T-helper 2 cell treated with Interferon-gamma antibody and Interleukin-4, amounts not matched to agents 5 μg/mL and 100 μg/mL, for 36 hours (primary cell): ENCODE measurements around the gene GPC5.
"Not testable (repeated sequence)": the region's sequence is repeated elsewhere in the genome, so short reads cannot be mapped to it uniquely, and the experiment has no call there.

ENCODE experiments used
- DNase-seq: peaks from one replicate; pipeline ENCODE4 v3.0.0; 2021; ENCODE audit warnings: low spot score
- H3K27ac Mint-ChIP-seq: one replicate; pipeline ENCODE4 v1.8.0; 2021; ENCODE audit warnings: mild to moderate bottlenecking, mixed read lengths
- H3K27me3 Mint-ChIP-seq: one replicate; pipeline ENCODE4 v1.8.0; 2021; ENCODE audit warnings: low read depth, mixed read lengths
- H3K36me3 Mint-ChIP-seq: one replicate; pipeline ENCODE4 v1.8.0; 2021; ENCODE audit warnings: low read depth, mixed read lengths
- H3K4me1 Mint-ChIP-seq: one replicate; pipeline ENCODE4 v1.8.0; 2021; ENCODE audit warnings: low read depth, mixed read lengths
- H3K4me3 Mint-ChIP-seq: one replicate; pipeline ENCODE4 v1.8.0; 2022; ENCODE audit warnings: mild to moderate bottlenecking, moderate library complexity, mixed read lengths
- H3K9me3 Mint-ChIP-seq: one replicate; pipeline ENCODE4 v1.8.0; 2021; ENCODE audit warnings: mixed read lengths

Gene GPC5

DNA sequence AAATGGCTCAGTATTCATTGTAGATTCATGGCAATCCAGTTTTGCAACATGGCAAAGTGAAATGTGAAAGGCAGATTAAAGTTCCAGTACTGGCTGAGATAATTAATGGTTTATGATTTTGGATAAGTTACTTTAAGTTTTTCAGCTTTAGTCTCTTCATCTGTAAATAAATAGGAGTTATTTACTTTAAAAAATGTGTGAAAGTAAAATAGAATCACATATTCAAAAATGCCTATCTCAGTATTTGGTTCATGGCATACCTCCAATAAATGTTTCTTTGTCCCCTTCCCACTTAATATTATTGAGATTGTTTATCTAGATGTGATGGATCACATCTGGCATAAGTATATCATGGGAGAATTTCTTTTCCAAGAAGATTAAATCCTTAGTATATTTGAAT is 426.0 kb downstream of the GPC5 start:
- H3K27ac Mint-ChIP-seq: no peak overlapping the region
- H3K9me3 Mint-ChIP-seq: peaks cover under 1% of the 10 kb centered on the region
- no peak for DNase-seq
- no peaks in the 10 kb centered on the region for H3K36me3 Mint-ChIP-seq
- no peaks in the 10 kb centered on the region for H3K27me3 Mint-ChIP-seq
- no peaks in the 10 kb centered on the region for H3K4me1 Mint-ChIP-seq
- no peak overlapping the region for H3K4me3 Mint-ChIP-seq

DNA sequence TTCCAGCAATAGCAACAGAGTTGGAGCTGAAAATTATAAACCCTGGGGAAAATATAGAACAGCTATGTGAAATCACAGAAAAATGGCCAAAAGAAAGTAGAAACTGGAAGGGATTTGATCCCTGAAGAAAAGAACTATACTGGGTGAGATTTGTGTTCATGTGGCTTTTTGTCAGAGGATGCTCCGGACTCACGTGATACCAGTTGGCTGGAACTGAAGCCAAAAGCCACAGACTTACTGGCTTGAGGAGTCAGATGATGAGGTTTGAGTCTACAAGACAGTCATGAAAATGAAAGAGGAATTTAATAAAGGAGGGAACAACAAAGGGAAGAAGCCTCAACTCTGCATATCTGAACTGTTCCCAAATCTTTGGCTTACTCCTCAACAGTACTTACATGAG is 427.1 kb downstream of the GPC5 start:
- no peak for DNase-seq
- H3K27ac Mint-ChIP-seq: no peak overlapping the region
- H3K27me3 Mint-ChIP-seq: no peaks in the 10 kb centered on the region
- H3K9me3 Mint-ChIP-seq: peaks cover 8% of the 10 kb centered on the region
- no peaks in the 10 kb centered on the region for H3K4me1 Mint-ChIP-seq
- H3K36me3 Mint-ChIP-seq: no peaks in the 10 kb centered on the region
- no peak overlapping the region for H3K4me3 Mint-ChIP-seq

DNA sequence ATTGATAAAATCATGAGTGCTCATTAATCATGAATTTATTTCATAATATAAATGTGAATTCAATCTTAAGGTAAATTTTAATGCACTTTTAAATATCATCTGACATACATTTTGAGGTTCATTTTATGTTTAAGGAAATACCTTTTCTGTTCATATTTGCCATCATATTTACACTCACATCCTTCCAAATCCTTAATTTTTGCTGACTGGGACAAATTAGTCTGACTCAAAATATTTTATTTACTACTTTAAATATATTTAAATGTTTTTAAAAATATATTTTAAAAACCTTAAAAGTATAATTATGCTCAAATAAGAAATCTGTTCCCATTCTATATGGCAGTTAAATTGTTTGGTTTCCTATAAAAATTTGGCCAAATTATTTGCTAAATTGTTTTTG is 438.1 kb downstream of the GPC5 start:
- no peaks in the 10 kb centered on the region for H3K36me3 Mint-ChIP-seq
- DNase-seq: no peak
- no peak overlapping the region for H3K4me3 Mint-ChIP-seq
- H3K9me3 Mint-ChIP-seq: peaks cover 11% of the 10 kb centered on the region
- H3K27me3 Mint-ChIP-seq: no peaks in the 10 kb centered on the region
- H3K4me1 Mint-ChIP-seq: no peaks in the 10 kb centered on the region
- no peak overlapping the region for H3K27ac Mint-ChIP-seq

DNA sequence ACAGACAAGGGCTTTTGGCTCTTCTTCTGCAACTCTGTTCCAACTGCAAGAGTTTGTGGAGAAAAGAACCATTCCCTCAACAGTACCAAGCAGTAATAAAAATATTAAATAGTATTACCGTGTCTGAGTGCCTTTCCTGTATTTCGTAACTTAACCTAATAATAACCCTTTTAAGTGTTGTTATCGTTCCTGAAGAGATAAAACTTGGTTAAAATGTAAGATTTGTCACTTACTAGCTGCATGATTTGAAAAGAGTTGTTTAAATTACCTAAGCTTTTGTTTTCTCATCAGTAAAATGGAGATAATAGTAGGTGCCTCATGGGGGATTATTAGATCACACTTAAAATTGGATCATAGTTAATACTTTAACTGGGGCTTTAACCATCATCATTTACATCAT is 447.2 kb downstream of the GPC5 start:
- Mint-ChIP-seq H3K9me3 (peaks cover 9% of the 10 kb centered on the region), H3K27ac (no peak overlapping the region), H3K4me3 (no peak overlapping the region), H3K27me3 (no peaks in the 10 kb centered on the region), H3K4me1 (no peaks in the 10 kb centered on the region), H3K36me3 (no peaks in the 10 kb centered on the region)
- DNase-seq: no peak

DNA sequence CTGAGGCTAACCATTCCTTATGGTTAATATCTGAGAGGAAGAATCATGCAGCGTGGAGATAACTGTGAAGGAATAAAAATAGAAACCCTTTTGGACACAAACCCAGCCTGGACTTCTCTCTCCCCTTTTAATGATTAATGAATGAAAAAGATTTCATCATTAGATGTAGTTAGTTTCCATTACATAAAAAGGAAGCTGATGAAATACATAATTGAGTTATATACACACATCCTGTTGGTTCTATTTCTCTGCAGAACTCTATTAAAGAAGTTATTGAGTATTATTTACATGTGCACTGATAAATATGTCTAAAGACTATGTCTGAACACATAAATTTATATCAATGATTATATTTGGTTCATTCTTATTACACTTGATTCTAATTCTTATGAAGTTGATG is 465.3 kb downstream of the GPC5 start:
- H3K27ac Mint-ChIP-seq: no peak overlapping the region
- H3K27me3 Mint-ChIP-seq: no peaks in the 10 kb centered on the region
- H3K9me3 Mint-ChIP-seq: no peaks in the 10 kb centered on the region
- H3K36me3 Mint-ChIP-seq: no peaks in the 10 kb centered on the region
- H3K4me1 Mint-ChIP-seq: no peaks in the 10 kb centered on the region
- no peak for DNase-seq
- no peak overlapping the region for H3K4me3 Mint-ChIP-seq

DNA sequence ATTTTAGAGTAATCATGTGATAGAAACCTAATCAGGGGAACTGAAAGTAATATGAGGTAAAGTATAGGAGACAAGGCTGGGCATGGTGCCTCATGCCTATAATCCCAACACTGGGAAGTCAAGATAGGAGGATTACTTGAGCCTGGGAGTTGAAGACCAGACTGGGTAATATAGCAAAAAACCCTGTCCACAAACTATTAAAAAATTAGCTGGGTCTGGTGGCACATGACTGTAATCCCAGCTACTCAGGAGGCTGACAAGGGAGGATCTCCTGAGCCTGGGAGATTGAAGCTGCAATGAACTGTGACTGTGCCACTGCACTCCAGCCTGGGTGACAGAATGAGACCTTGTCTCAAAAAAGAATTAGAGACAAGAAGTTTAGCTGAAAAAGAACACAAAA is 469.9 kb downstream of the GPC5 start:
- H3K36me3 Mint-ChIP-seq: no peaks in the 10 kb centered on the region
- no peaks in the 10 kb centered on the region for H3K9me3 Mint-ChIP-seq
- no peaks in the 10 kb centered on the region for H3K27me3 Mint-ChIP-seq
- H3K27ac Mint-ChIP-seq: no peak overlapping the region
- H3K4me3 Mint-ChIP-seq: no peak overlapping the region
- DNase-seq: no peak
- H3K4me1 Mint-ChIP-seq: no peaks in the 10 kb centered on the region

DNA sequence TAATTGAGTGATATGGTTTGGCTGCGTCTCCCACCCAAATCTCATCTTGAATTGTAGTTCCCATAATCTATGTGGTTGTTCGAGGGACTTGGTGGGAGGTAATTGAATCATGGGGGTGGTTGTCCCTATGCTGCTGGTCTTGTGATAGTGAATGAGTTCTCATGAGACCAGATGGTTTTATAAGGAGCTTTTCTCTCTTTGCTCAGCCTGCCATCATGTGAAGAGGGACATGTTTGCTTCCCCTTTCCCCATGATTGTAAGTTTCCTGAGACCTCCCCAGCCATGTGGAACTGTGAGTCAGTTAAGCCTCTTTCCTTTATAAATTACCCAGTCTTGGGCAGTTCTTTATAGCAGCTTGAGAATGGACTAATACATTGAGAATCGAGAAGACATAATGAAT is 480.1 kb downstream of the GPC5 start:
- H3K4me3 Mint-ChIP-seq: no peak overlapping the region
- peaks cover 4% of the 10 kb centered on the region for H3K9me3 Mint-ChIP-seq
- H3K36me3 Mint-ChIP-seq: no peaks in the 10 kb centered on the region
- H3K27ac Mint-ChIP-seq: no peak overlapping the region
- no peaks in the 10 kb centered on the region for H3K4me1 Mint-ChIP-seq
- no peaks in the 10 kb centered on the region for H3K27me3 Mint-ChIP-seq
- DNase-seq: no peak

DNA sequence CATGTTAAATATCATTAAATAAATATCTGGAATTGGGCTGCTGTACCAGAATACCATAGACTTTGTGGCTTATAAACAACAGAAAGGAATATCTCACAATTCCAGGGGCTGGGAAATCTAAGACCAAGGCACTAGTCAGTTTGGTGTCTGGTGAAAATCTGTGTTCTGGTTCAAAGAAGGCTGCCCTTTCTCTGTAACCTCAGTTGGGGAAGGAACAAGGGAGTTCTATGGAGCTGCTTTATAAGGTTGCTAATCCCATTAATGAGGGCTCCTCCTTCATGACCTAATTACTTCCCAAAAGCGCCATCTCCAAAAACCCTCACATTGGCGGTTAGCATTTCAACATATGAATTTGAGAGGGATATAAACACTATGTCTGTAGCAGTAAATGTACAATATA is 480.9 kb downstream of the GPC5 start:
- DNase-seq: no peak
- Mint-ChIP-seq H3K36me3 (no peaks in the 10 kb centered on the region), H3K27me3 (no peaks in the 10 kb centered on the region), H3K4me1 (no peaks in the 10 kb centered on the region), H3K27ac (no peak overlapping the region), H3K4me3 (no peak overlapping the region), H3K9me3 (peaks cover 4% of the 10 kb centered on the region)

DNA sequence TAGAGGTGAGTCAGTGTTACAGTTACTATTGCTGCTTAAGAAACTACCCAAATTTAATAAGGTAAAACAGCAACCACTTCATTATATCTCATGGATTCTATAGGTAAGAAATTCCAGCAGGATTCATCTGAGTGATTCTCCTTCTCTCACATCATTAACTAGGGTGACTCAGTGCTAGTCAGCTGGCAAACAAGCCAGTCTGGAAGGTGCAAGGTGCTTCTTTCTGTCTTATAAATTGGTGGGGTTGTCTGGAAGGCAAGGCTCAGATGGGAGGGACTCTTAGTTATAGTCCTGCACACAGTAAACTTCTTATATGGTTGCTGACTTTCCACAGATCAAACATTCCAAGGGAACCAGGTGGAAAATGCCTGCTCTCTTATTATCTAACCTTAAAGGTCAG is 484.5 kb downstream of the GPC5 start:
- Mint-ChIP-seq H3K36me3 (no peaks in the 10 kb centered on the region), H3K4me3 (no peak overlapping the region), H3K27ac (no peak overlapping the region), H3K27me3 (no peaks in the 10 kb centered on the region), H3K4me1 (no peaks in the 10 kb centered on the region), H3K9me3 (peaks cover 8% of the 10 kb centered on the region)
- no peak for DNase-seq

DNA sequence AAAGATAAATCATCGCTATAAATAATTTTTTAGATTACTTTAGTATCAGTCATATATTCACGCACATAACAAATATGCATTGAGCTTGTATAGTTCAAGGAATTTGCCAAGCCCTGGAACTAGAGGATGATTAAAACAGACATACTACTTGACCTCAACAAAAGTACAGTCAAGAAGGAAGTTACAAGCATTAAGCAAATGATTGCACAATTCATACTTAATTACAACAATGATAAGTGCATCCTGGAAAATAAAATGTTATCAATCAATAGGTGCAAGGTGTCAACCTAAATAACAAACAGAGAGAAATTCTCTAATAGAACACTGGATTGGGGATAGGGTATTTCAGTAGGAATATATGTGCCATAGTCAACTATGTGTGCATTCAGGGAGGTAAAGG is 491.2 kb downstream of the GPC5 start:
- Mint-ChIP-seq H3K9me3 (peaks cover 6% of the 10 kb centered on the region), H3K36me3 (no peaks in the 10 kb centered on the region), H3K27ac (no peak overlapping the region), H3K27me3 (no peaks in the 10 kb centered on the region), H3K4me1 (no peaks in the 10 kb centered on the region), H3K4me3 (no peak overlapping the region)
- no peak for DNase-seq

DNA sequence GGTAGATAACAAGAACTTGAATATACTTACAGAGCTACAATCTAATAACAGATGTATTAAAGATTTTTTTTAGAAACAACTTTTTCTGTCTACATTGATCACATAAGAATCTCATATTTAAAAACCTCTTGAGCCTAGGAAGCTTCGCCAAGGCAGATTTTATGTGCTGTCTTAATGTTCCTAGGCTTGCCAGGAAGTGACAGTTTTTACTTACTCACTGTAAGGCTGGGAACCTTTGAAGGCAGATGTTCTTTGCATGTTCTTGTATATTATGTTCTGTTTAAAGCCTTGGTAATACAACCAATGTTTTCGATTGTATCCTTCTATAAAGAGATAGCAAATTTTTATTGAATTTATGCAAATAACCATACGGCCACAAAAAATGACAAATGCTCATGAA is 492.7 kb downstream of the GPC5 start:
- DNase-seq: no peak
- H3K9me3 Mint-ChIP-seq: peaks cover 7% of the 10 kb centered on the region
- H3K36me3 Mint-ChIP-seq: no peaks in the 10 kb centered on the region
- no peaks in the 10 kb centered on the region for H3K27me3 Mint-ChIP-seq
- no peak overlapping the region for H3K4me3 Mint-ChIP-seq
- H3K4me1 Mint-ChIP-seq: no peaks in the 10 kb centered on the region
- no peak overlapping the region for H3K27ac Mint-ChIP-seq

DNA sequence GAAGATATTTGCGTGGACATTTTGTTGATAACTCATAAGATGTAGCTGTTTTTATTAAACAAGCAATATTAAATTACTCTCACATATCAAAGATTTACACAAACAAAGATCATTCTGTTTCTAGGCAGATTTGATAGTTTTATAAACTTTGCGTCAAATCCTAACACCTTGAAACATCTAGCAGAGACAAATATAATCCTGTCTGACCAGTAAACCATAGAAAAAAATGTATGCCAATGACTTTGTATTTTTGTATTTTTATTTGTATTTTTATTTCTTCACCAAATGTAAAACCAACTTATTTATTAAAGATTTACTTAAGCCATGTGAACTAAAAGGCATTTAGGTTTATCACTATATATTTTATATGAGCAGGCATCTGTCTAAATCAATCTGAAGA is 494.6 kb downstream of the GPC5 start:
- Mint-ChIP-seq H3K27ac (no peak overlapping the region), H3K4me3 (no peak overlapping the region), H3K9me3 (peaks cover 7% of the 10 kb centered on the region), H3K36me3 (no peaks in the 10 kb centered on the region), H3K4me1 (no peaks in the 10 kb centered on the region), H3K27me3 (no peaks in the 10 kb centered on the region)
- no peak for DNase-seq

DNA sequence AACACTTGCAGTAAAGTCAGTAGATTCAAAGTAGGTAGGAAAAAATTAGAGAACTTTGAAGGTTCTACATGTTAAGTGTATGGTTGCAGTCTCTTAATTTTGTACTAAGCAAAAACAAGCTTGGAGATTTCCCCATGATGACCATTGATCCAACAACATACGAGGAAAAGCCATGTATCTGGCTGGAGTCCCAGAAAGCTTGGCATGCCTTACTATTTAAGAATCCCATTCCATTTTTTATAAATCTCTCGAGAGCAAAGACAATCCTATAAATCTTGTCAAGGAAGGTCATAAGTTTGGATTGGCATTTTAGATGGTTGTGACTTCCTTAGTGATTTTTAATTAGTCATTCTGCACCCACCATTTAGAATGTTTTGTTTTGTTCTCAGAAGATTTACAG is 495.9 kb downstream of the GPC5 start:
- Mint-ChIP-seq H3K27ac (no peak overlapping the region), H3K4me3 (no peak overlapping the region), H3K36me3 (no peaks in the 10 kb centered on the region), H3K9me3 (peaks cover 7% of the 10 kb centered on the region), H3K27me3 (no peaks in the 10 kb centered on the region), H3K4me1 (no peaks in the 10 kb centered on the region)
- no peak for DNase-seq

DNA sequence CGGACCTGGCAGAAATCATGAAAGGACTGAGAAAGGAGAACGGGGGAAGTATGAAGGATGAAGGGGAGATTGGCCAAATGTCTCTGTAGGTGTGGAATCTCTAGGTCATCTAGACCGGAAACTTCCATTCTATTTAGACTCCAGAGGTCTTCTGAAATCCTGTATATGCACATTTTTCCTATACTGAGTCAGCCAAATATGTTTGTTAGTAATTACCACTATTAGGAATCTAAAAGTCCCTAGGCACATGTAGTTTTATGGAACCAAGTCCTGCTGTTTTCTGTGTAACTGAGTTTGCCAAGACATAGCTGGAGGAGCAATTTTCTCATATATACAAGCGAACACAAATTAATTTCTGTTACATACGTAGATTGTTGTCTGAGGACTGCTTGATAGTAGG is 498.1 kb downstream of the GPC5 start:
- Mint-ChIP-seq H3K4me3 (no peak overlapping the region), H3K36me3 (no peaks in the 10 kb centered on the region), H3K27ac (no peak overlapping the region), H3K27me3 (no peaks in the 10 kb centered on the region), H3K4me1 (no peaks in the 10 kb centered on the region), H3K9me3 (peaks cover 7% of the 10 kb centered on the region)
- no peak for DNase-seq

DNA sequence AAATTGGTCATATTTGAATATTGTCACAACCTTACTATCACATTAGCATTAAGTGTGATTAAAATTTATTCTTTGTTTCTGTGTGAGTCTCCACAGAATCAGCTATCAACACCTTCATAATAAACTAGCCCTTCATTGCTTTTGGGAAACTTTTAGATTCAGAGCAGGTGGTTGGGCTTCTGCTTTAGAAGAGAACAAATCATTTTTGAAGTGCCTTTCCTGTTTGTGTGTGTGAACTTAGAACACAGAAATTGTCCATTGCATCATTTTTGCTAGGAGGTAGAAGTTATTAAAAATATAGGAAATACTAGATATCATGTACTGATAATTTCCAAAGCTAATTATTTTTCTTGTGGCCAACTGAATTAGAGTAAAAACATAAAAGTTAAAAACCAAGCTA is 500.6 kb downstream of the GPC5 start:
- H3K27ac Mint-ChIP-seq, H3K4me1 Mint-ChIP-seq, DNase-seq, H3K27me3 Mint-ChIP-seq, H3K4me3 Mint-ChIP-seq, H3K36me3 Mint-ChIP-seq, H3K9me3 Mint-ChIP-seq: not testable (repeated sequence)

DNA sequence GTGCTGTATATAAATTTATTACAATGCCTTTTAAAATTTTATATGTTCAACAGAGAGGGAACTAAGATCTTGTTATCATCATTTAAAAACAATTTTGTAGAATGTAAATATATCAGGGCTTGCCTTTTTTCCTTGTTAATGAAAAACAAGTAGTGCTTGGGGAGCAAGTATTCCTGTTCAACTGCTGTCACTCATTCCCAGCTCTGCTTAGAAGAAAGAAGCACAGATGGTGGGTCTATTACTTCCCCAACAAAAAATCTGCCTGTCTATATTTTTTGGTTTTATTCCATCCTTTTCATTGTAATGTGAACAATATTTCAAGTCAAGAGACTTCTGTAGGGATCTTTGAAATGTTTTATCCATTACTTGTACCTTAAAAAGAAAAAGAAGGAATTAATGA is 503.9 kb downstream of the GPC5 start:
- no peak overlapping the region for H3K4me3 Mint-ChIP-seq
- no peaks in the 10 kb centered on the region for H3K27me3 Mint-ChIP-seq
- DNase-seq: no peak
- H3K36me3 Mint-ChIP-seq: no peaks in the 10 kb centered on the region
- H3K27ac Mint-ChIP-seq: no peak overlapping the region
- no peaks in the 10 kb centered on the region for H3K4me1 Mint-ChIP-seq
- no peaks in the 10 kb centered on the region for H3K9me3 Mint-ChIP-seq
